Stimulated activated CD4-positive, alpha-beta T cell treated with anti-CD3 and anti-CD28 coated beads, Interleukin-2, amount 100 ng/mL, for 48 hours (primary cell): ENCODE measurements around the gene ZBTB21.
"Not testable (repeated sequence)": the region's sequence is repeated elsewhere in the genome, so short reads cannot be mapped to it uniquely, and the experiment has no call there.

Experiments used
- DNase-seq, 2 donors: peaks; one replicate each; pipeline ENCODE4 v3.0.0-alpha.2; 2020

Gene ZBTB21

GRCh38 chr21:42017022-42017421 lies 6.9 kb upstream of the ZBTB21 start:
- no peak for DNase-seq

- DNase-seq, result no peak
Observed at GRCh38 chr21:42016364-42016985, 6.3 kb upstream of the ZBTB21 start.

GRCh38 chr21:42013931-42014330 lies 3.8 kb upstream of the ZBTB21 start:
- no peak for DNase-seq

GRCh38 chr21:42013376-42013775 lies 3.2 kb upstream of the ZBTB21 start:
- DNase-seq, result no peak

GRCh38 chr21:42012763-42013329 lies 2.7 kb upstream of the ZBTB21 start:
- DNase-seq, result no peak

GRCh38 chr21:42012344-42012743 lies 2.2 kb upstream of the ZBTB21 start:
- DNase-seq, result no peak

- DNase-seq, result peak; percentile 18 to 25
Observed at GRCh38 chr21:42010507-42011495, 641 bp upstream of the ZBTB21 start.

- peak; percentile 34 to 58 for DNase-seq
Observed at GRCh38 chr21:42009018-42009830, 936 bp downstream of the ZBTB21 start.

GRCh38 chr21:42007356-42007940 lies 2.7 kb downstream of the ZBTB21 start:
- no peak for DNase-seq

- DNase-seq, result no peak
Observed at GRCh38 chr21:42006765-42007164, 3.4 kb downstream of the ZBTB21 start.

GRCh38 chr21:42004406-42005199 lies 5.6 kb downstream of the ZBTB21 start:
- no peak for DNase-seq

- DNase-seq, result peak in 1 of 2 donors; percentile 28
Observed at GRCh38 chr21:42003051-42003461, 7.1 kb downstream of the ZBTB21 start.

GRCh38 chr21:42002421-42002958 lies 7.7 kb downstream of the ZBTB21 start:
- peak; percentile 58 to 65 for DNase-seq

- DNase-seq, result no peak
Observed at GRCh38 chr21:42001781-42002180, 8.4 kb downstream of the ZBTB21 start.

GRCh38 chr21:42000908-42001307 lies 9.3 kb downstream of the ZBTB21 start:
- DNase-seq, result no peak

GRCh38 chr21:41997657-41998056 lies 12.5 kb downstream of the ZBTB21 start:
- DNase-seq, result no peak

GRCh38 chr21:41995577-41995976 lies 14.6 kb downstream of the ZBTB21 start:
- no peak for DNase-seq

GRCh38 chr21:41994613-41995012 lies 15.5 kb downstream of the ZBTB21 start:
- not testable (repeated sequence) for DNase-seq

GRCh38 chr21:41993744-41994143 lies 16.4 kb downstream of the ZBTB21 start:
- DNase-seq, result no peak

- no peak for DNase-seq
Observed at GRCh38 chr21:41992576-41992975, 17.6 kb downstream of the ZBTB21 start.

GRCh38 chr21:41991659-41992058 lies 18.5 kb downstream of the ZBTB21 start:
- no peak for DNase-seq
